ENCODE results near the gene GDF10.

DNA sequence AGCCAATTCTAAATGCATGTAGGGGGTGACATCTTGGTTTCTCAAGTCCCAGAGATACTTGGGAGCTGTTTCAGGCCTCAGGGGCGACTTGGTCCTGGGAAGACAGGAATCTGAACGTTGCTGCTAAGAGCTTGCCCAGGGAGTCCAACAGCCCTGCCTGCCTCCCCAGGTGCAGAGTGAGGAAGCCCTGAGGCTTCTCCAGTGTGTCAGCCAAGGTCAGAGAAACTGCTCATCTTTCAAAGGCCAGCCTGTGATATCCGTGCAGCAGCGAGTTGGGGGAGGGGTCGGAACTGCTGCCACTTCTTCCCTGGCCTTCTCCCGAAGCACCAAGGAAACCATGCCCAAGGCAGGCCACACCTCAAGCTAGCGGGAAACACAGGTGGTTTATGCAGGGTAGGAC, 32.0 kb downstream of the GDF10 start:
- TF ChIP-seq, protein P1, sequence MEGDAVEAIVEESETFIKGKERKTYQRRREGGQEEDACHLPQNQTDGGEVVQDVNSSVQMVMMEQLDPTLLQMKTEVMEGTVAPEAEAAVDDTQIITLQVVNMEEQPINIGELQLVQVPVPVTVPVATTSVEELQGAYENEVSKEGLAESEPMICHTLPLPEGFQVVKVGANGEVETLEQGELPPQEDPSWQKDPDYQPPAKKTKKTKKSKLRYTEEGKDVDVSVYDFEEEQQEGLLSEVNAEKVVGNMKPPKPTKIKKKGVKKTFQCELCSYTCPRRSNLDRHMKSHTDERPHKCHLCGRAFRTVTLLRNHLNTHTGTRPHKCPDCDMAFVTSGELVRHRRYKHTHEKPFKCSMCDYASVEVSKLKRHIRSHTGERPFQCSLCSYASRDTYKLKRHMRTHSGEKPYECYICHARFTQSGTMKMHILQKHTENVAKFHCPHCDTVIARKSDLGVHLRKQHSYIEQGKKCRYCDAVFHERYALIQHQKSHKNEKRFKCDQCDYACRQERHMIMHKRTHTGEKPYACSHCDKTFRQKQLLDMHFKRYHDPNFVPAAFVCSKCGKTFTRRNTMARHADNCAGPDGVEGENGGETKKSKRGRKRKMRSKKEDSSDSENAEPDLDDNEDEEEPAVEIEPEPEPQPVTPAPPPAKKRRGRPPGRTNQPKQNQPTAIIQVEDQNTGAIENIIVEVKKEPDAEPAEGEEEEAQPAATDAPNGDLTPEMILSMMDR (IDR thresholded peaks at IDR 0.05), result no peak
- TF ChIP-seq ZFX (IDR thresholded peaks at IDR 0.05; ENCODE audit: borderline replicate concordance), result no peak
